Measurements from ENCODE around the gene AHDC1.
A peak's percentile ranks its signal among the peaks of the same experiment; 100 is the strongest.

AHDC1 gene

DNA sequence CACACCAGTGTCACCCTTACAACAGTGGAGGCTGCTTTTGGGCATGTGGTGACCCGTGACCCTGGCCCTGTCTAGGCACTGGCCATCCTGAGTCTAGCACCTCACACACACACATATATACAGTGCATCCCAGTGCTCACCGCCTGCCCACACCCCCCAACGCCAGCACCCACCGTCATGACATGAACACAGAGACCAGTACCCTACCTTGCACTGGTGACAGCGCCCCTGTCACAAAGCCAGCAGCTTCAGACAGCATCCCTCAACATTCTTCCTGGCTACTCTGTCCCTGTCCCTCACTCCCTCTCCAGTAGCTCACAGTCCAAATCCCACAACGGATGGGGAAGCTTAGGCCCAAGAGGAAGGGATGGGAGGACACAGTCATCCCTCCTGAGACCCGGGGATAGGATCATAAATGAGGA lies 27.1 kb downstream of the AHDC1 start:
- DNase-seq (ENCODE audit: low read depth in 2 of 2): no peak

- DNase-seq (ENCODE audit: low read depth in 2 of 2): no peak
Measured at GRCh38 chr1:27575840-27576331, 28.1 kb downstream of the AHDC1 start.

DNA sequence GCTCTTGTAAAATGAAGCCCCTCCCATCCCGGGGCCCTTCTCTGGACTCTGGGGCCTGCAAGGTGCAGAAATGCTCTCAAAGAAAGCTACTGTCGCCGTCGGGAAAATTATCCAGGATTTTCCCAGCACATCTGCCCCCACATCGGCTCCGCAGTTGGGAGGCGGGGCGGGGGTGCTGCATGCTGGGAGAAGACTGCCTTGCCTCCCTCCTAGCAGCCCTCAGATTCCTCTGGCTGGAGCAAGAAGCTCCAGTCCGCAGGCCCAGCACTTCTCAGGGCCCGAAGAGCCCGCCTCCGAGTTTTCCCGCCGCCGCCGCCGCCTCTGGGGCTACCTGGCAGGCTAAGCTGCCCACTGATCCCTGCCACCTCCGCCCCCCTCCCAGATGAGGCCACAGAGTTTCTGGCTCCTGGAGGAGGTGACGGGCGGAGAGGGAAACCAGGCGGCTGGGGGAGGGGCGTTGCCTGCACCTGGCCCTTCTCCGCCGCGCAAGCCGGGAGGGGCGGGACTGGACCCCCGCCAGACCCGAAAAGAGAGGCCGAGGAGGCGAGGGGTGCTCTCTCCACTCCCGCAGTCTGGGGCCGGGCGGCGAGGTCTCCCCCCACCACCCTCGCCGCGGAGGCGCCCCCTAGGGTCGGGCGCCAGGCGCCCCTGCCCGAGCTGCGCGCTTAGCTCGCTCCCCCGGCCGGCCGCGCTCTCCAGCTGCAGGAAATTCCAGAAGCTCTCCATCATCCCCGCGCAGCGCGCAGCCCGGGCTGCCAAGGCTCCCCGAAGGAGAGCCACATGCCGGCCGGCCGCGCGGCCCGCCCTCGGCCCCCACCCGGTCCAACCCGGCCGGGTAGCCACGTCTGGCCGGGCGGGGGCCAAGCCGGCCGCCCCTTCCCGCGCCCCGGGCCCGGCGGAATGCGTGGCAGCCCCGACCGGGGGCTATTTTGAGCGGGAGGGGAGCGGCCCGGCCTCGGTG lies 28.8 kb downstream of the AHDC1 start:
- no peak for DNase-seq (ENCODE audit: low read depth in 2 of 2)

DNA sequence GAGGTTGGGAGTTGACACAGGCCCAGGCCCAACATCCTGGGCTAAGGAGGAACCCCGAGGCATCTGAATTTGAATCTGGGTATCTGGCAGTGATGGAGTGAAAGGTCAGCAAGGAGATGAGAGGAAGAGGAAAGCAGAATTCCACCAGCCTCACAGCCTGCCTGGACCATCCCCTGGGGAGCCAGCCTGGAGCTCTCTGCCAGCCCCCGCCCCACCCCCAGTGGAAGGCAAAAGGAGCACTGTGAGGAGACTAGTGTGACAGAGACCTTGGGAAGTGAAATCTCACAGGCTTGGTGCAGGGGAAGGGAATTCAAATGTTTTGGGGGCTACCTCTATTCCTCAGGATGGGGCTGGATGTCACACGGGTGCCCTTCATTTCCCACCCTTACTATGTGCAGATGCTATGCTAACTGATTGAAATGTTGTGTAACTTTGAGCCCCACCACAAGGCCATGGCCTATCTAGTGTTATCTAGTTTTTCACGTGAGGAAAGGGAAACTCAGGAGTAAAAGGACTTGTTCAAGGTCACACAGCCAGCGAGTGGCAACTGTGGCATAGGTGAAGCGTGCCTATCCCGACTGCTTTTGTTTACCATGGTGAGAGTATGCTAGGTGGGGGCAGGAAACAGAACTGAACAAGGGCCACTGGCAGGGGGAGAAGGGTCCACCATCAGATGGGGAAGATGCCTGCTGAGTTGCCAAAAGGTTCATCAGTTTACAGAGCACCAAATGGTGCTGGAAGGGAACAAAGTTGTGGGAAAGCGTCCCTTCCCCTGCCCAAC lies 29.8 kb downstream of the AHDC1 start:
- no peak for DNase-seq (ENCODE audit: low read depth in 2 of 2)

DNA sequence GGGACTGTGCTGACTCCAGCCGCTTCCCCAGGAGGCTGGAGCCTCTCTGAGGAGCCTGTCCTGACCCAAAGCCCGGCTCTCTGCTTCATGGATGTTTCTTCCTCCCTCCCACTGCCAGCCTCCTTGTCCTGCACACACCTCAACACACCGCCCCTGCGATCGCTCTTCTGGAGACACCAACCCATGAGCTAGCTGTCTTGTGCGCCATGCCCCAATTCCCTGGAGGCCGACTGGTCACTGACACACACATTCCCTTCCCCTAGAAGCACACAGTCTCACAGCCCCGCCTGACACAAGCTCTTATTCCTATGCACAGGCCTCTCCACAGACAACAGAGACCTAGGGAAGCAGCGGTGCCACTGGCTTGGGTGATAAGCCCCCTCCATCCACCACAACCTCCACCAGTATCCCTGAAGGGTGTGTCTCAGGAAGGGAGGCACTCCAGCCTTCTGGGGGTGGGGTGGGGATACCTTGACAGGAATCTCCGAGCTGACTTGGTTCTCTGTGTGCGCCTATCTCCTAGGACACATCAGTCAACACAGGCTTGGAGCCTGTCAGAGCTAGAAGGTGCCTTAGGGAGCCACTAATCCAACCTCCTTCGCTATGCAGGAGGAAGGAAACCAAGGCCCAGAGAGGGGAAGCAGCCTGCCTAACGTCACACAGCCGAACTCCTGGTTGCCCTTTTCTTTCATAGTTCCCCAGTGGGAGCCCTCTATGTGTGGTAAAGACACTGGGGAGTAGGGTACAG lies 31.1 kb downstream of the AHDC1 start:
- no peak for DNase-seq (ENCODE audit: low read depth in 2 of 2)

DNA sequence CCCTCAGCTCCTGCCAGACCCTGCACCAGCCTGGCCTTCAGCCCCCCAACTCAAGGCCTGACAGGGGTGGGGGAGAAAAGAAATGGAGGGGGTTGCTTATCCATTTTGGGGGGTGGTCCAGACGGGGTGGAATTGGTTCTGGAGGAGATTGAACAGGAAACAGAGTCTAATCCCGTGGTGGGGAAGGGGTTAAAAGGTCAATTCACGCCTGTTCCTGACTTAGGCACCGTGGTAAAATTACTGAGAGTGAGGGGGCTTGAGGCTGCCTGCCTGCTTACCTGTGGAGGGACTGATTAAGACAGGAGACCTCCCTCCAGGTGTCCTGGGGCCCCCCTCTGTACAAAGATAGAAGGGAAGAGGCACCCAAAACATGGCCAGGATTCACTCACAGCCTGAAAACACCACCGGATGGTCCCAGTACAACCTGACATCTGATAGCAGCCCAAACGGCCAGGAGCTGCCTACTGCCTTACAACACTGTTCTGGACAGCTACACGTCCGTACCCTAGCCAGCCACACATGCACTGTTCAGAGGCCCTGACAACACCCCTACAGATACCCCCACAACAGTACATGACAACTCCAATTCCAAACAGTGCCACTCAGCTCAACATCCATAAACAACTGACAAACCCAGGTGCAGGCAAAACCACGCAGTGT lies 31.8 kb downstream of the AHDC1 start:
- DNase-seq (ENCODE audit: low read depth in 2 of 2): no peak

- DNase-seq (ENCODE audit: low read depth in 2 of 2): no peak
Measured at GRCh38 chr1:27571439-27572018, 32.4 kb downstream of the AHDC1 start.

DNA sequence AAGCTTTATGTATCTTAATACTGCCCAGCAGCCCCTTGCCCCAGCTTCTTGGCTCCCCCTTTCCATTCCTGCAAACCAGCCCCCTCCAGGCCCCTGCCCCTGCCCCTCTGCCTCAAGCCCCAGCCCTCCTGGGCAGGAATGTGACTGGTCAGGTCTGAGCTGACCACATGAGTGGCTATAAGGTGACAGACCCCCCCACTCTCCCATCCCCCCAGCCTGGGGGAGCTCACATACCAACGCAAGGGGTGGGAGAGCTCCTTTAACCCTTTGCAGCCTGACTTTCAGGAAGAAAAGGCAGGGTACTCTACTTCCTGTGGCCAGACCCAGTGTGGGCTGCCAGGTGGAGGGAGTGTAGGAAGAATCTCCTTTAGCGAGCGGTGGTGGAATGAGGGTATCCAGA lies 33.2 kb downstream of the AHDC1 start:
- DNase-seq (ENCODE audit: low read depth in 2 of 2): no peak

- no peak for DNase-seq (ENCODE audit: low read depth in 2 of 2)
Measured at GRCh38 chr1:27570356-27570755, 33.6 kb downstream of the AHDC1 start.

GRCh38 chr1:27569506-27570291 lies 34.2 kb downstream of the AHDC1 start:
- no peak for DNase-seq (ENCODE audit: low read depth in 2 of 2)

DNA sequence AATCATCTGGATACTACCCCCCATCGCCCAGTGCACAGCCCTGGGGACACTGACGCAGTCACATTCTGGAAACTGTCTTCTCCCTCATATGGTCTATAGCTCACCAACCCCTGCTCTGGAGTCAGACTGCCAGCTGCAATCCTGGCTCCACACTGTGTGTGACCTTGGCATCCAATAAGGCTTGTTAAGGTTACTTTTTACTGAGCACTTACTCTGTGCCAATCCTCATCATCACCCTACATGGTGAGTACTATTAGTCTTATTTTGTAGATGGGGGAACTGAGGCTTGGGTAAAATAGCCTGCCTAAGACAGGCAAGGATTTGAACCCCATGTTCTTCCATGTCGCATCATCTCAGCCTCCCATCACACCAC lies 34.9 kb downstream of the AHDC1 start:
- no peak for DNase-seq (ENCODE audit: low read depth in 2 of 2)

DNA sequence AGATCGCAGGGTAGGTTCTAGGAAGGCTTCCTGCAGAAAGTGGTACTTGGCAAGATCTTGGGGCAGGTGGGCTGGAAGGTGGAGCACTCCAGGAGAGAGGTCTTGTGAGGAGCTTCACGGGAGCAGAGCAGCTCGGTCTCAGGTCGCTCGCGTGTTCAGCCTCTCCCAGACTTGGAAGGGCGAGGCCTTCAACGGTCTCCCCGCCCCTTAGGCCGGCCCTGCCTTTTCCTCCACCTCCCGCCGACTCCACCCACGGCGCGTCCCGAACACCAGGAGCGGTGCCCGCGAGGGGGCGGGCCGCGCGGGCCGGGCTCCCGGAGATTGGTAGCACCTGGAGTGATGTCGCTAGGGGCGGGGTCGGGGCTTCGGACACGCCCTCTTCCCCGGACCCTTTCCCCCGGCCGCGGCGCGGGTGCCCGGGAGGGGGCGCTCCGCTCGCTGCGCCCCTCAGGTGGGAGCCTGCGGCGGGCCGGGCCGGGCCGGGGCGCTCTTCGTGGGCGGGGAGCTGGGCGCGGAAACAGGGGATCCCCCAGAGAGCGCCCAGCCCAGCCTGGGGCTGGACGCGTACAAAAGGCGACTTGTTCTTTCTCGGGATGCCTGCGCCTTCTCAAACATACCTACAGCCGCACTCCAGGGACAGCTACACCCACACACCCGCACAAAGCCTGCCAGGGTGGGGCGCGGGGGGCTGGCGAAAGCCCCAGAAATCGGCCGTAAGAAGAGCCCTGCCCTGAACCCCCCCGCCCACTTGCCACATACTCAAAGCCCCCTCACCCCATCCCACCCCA lies 35.5 kb downstream of the AHDC1 start:
- peak; percentile 70 to 81 for DNase-seq (ENCODE audit: low read depth in 2 of 2)

DNA sequence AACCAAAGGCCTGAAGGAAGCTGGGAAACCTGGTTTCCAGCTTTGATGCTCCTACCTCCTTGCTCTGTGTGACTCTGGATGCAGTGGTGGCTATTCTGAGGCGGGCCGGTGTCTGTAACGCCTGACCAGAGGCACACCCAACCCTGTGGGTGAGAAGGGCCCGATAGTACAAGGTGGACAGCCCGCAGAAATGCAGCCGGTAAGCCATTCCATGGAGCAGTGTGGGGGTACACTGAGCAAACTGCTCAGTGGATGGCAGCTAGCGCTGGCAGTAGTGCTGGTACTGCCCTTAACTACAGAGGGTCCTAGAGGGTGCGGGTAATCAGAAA lies 36.0 kb downstream of the AHDC1 start:
- DNase-seq (ENCODE audit: low read depth in 2 of 2): no peak

GRCh38 chr1:27567146-27567526 lies 36.8 kb downstream of the AHDC1 start:
- no peak for DNase-seq (ENCODE audit: low read depth in 2 of 2)

DNA sequence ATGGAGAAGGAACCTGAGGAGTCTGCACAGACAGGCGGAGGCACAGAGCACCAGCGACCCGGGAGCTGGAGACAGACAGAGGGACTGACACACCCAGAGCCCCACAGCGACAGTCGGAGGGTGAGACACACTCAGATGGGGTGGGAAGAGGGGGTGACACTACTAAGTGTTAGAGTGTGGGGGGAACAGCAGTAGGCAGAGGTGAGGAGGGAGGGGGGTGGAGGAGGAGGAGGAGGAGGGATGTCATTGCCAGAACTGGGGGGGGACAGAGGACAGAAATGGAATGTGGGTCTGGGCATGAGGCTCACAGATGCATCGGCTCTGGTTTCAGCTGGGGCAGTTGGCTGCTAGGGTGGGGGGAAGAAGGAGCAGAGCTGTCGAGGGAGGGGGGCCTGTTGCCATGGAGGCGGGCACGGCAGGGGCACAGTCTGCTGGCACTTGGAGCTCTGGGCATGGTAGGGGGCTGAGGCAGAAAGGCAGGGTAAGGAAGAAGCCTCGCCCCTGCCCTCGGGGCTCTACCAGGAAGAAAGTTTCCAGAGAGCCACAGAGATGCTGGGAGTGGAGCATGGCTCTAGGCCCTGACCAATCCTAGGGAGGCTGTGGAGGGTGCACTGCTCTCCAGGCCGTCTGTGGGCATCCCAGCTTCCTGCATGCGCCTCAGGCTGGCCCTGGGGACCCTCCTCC lies 37.3 kb downstream of the AHDC1 start:
- no peak for DNase-seq (ENCODE audit: low read depth in 2 of 2)

DNA sequence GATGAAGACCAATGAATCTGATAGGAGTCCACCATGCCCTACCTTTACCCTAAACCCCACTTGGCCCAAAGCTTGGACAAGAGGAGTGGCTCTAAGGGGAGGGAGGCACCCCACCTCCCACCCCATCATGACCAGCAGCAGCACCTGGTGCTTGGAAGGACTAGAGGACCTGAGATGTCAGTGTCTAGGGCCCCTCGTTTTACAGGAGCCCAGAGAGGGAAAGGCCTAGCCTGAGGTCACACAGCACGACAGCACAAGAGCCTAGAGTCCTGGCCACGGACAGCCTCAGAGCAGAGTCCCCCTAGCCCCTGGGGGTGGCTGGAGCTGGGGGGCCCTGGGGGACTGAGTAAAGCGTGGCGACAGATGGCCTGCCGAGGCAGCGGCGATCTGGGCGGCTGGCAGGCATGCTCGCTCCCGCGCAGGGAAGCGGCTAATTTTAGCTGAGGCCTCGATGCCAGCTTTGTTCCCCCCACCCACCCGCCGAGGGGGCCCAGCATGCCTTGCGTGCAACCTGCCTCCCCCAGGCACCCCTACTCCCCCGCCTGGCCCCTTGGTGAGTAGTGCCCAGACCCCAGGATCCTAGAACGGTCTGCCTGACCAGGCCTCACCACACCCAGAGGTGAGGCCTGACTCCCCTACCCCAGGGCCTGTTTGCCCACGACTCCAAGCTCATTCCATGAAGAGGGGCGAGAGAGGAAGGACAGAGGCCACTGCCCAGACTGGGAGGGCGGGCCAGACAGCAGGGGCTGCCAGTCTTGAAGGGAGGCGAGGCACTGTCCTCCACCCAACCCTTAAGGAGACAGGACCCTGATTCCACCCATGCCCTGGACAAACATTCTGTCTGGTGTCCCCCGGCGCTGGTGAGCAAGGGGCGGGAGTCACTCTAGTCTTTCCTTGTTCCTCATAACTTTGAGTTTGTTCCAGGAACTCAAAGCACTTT lies 39.0 kb downstream of the AHDC1 start:
- no peak for DNase-seq (ENCODE audit: low read depth in 2 of 2)

DNA sequence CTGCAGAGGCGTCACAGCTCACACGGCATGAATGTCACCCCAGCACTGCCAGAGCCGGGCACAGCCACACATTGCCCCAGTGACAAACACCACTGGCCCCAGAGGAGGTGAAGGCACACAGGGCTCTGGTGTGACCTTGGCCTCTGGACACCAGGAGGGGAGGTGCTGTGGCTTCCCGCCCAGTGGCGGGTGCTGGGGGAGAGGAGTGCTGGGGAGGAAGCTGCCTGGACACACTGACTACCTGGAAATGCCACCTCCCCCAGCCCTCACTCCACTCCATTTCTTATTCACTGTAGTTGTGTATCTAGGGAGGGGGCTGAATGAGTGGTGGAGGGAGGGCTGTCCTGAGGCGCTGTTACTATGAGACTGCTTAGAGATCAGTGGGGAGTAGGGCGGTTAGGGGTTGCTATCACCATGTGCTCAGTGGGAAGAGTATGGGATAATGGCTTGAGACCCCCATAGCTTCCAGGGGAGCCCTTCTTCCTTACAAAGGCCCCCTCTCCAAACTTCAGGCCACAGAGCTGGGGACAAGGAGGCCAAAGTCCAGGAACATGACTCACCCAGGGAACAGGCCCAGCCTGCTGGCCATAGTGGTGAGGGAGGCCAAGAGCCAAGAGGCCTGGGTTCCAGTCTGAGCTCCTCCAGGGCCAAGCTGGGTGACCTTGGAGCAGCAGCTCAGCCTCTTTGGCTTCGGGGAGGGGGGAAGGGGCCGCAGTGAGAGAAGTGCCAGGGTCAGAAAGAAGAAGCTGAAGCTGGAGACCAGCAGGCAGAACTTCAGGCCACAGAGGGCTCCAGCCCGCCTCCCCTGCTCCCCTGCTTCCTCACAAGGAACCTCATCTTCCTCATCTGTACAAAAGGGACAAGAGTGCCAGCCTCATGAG lies 40.1 kb downstream of the AHDC1 start:
- DNase-seq (ENCODE audit: low read depth in 2 of 2): no peak
